Measurements from ENCODE around the gene FOLH1.
"Not testable (repeated sequence)": the region's sequence is repeated elsewhere in the genome, so short reads cannot be mapped to it uniquely, and the experiment has no call there.

FOLH1 gene

GRCh38 chr11:49208006-49208721 lies at the start of gene FOLH1:
TSS of gene FOLH1 (minus strand) at chr11:49208602. CDS start at chr11:49208409, 193 bp downstream.
- no peak within 1 kb of the TSS for H3K9ac ChIP-seq (ENCODE audit: low read length)
- H3K27ac ChIP-seq (ENCODE audit: low read depth, low read length) = no peak within 1 kb of the TSS

DNA sequence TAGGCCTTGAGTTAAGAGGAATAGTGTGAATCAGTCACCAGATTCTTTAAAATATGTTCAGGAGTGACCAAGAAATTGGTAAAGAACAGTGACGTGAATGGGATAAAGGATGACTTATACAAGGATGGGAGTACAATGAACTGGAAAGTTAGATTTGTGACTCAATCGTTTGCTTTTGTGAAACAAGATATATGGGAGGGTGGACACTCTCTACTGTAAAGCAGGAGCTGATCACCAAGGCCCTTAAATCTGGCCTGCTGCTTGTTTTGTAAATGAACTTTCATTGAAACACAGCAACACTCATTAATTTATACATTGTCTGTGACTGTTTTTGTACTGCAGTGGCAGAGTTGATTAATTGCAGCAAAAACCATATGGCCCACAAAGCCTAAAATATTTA lies 46.7 kb upstream of the FOLH1 start:
- not testable (repeated sequence) for H3K4me3 ChIP-seq (ENCODE audit: low read length); H3K27ac ChIP-seq (ENCODE audit: low read depth, low read length); H3K9ac ChIP-seq (ENCODE audit: low read length); H3K27me3 ChIP-seq (ENCODE audit: control insufficient read depth, insufficient read depth, low read length); H3K36me3 ChIP-seq (ENCODE audit: control insufficient read depth, insufficient read depth, low read length); H3K4me1 ChIP-seq (ENCODE audit: control insufficient read depth, insufficient read depth, low read length)

More at GRCh38 chr11:49208006-49208721, at the start of gene FOLH1:
- no peaks in the 10 kb centered on the region for H3K36me3 ChIP-seq (ENCODE audit: control insufficient read depth, insufficient read depth, low read length)
- H3K27me3 ChIP-seq (ENCODE audit: control insufficient read depth, insufficient read depth, low read length) = no peaks in the 10 kb centered on the region
- H3K4me1 ChIP-seq (ENCODE audit: control insufficient read depth, insufficient read depth, low read length) = no peaks in the 10 kb centered on the region
- H3K4me3 ChIP-seq (ENCODE audit: low read length) = peak within 1 kb of the TSS; percentile 57

GRCh38 chr11:49251212-49251611 lies 42.8 kb upstream of the FOLH1 start:
- not testable (repeated sequence) for H3K27me3 ChIP-seq (ENCODE audit: control insufficient read depth, insufficient read depth, low read length); H3K4me1 ChIP-seq (ENCODE audit: control insufficient read depth, insufficient read depth, low read length); H3K9ac ChIP-seq (ENCODE audit: low read length); H3K4me3 ChIP-seq (ENCODE audit: low read length); H3K36me3 ChIP-seq (ENCODE audit: control insufficient read depth, insufficient read depth, low read length); H3K27ac ChIP-seq (ENCODE audit: low read depth, low read length)

- not testable (repeated sequence) for H3K27me3 ChIP-seq (ENCODE audit: control insufficient read depth, insufficient read depth, low read length); H3K27ac ChIP-seq (ENCODE audit: low read depth, low read length); H3K4me3 ChIP-seq (ENCODE audit: low read length)
Observed at GRCh38 chr11:49250398-49251115, 42.2 kb upstream of the FOLH1 start.

GRCh38 chr11:49249363-49249762 lies 41.0 kb upstream of the FOLH1 start:
- H3K4me1 ChIP-seq (ENCODE audit: control insufficient read depth, insufficient read depth, low read length); H3K27ac ChIP-seq (ENCODE audit: low read depth, low read length); H3K27me3 ChIP-seq (ENCODE audit: control insufficient read depth, insufficient read depth, low read length); H3K4me3 ChIP-seq (ENCODE audit: low read length); H3K36me3 ChIP-seq (ENCODE audit: control insufficient read depth, insufficient read depth, low read length); H3K9ac ChIP-seq (ENCODE audit: low read length): not testable (repeated sequence)

More at GRCh38 chr11:49250398-49251115, 42.2 kb upstream of the FOLH1 start:
- not testable (repeated sequence) for H3K36me3 ChIP-seq (ENCODE audit: control insufficient read depth, insufficient read depth, low read length); H3K4me1 ChIP-seq (ENCODE audit: control insufficient read depth, insufficient read depth, low read length); H3K9ac ChIP-seq (ENCODE audit: low read length)

GRCh38 chr11:49233685-49234084 lies 25.3 kb upstream of the FOLH1 start:
- not testable (repeated sequence) for H3K4me1 ChIP-seq (ENCODE audit: control insufficient read depth, insufficient read depth, low read length); H3K27me3 ChIP-seq (ENCODE audit: control insufficient read depth, insufficient read depth, low read length); H3K9ac ChIP-seq (ENCODE audit: low read length); H3K27ac ChIP-seq (ENCODE audit: low read depth, low read length); H3K36me3 ChIP-seq (ENCODE audit: control insufficient read depth, insufficient read depth, low read length); H3K4me3 ChIP-seq (ENCODE audit: low read length)

- H3K27me3 ChIP-seq (ENCODE audit: control insufficient read depth, insufficient read depth, low read length); H3K9ac ChIP-seq (ENCODE audit: low read length); H3K4me3 ChIP-seq (ENCODE audit: low read length); H3K27ac ChIP-seq (ENCODE audit: low read depth, low read length); H3K36me3 ChIP-seq (ENCODE audit: control insufficient read depth, insufficient read depth, low read length); H3K4me1 ChIP-seq (ENCODE audit: control insufficient read depth, insufficient read depth, low read length): not testable (repeated sequence)
Observed at GRCh38 chr11:49233019-49233418, 24.6 kb upstream of the FOLH1 start.

DNA sequence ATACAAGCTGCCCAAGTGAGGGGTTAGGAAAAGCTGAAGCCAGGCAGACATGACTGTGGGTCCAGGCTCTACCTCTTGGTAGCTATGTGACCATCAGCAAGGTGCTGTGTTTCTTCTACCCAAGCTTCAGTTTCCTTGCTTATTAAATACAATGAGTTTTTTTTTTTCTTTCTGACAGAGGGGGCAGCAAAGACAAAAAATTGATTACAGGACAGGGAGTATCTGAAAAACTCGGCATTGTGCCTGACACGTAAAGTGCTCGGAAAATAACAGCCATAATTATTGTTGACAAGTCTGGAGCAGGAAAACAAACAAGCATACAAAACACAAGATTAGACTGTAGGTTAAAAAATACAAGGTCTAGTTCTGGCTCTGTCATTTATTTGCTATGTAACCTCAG lies 23.3 kb upstream of the FOLH1 start:
- not testable (repeated sequence) for H3K36me3 ChIP-seq (ENCODE audit: control insufficient read depth, insufficient read depth, low read length); H3K9ac ChIP-seq (ENCODE audit: low read length); H3K4me3 ChIP-seq (ENCODE audit: low read length); H3K27ac ChIP-seq (ENCODE audit: low read depth, low read length); H3K27me3 ChIP-seq (ENCODE audit: control insufficient read depth, insufficient read depth, low read length); H3K4me1 ChIP-seq (ENCODE audit: control insufficient read depth, insufficient read depth, low read length)

DNA sequence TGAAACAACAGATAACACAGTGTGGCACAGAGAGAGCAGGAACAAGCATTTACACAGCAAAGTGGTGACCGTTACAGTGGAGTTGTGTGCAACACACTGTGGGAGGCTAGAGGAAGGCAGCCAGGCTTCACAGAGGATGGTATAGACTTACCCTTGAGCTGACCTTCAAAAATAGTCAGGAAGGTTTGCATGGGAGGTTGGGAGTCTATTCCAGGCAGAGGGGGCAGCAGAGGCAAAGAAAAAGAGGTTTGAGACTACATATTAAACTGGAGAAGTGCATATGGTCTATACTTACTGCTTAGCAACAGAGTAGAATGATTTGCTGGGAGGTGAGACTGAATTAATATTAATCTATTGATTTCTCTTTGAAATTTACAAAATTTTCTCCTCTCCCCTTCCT lies 22.1 kb upstream of the FOLH1 start:
- H3K36me3 ChIP-seq (ENCODE audit: control insufficient read depth, insufficient read depth, low read length); H3K27ac ChIP-seq (ENCODE audit: low read depth, low read length); H3K4me3 ChIP-seq (ENCODE audit: low read length); H3K27me3 ChIP-seq (ENCODE audit: control insufficient read depth, insufficient read depth, low read length); H3K4me1 ChIP-seq (ENCODE audit: control insufficient read depth, insufficient read depth, low read length); H3K9ac ChIP-seq (ENCODE audit: low read length): not testable (repeated sequence)

DNA sequence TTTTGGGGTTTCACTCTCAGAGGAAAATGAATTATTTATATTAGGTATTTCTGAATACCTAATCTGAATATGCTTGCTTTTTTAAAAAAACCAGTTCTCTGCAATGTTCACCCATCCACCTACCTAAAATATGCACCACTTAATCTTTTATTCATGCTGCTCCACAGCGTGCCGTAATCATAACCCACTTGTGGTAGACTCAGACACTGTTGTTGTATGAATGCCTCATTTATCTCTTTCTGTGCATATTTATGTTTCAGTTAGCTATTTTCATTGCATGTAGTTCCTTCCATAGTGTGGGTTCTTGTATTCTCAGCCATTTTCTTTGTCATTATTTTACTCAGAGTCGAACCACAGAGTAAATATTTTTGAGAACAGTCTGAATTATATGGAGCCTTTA lies 21.6 kb upstream of the FOLH1 start:
- not testable (repeated sequence) for H3K4me3 ChIP-seq (ENCODE audit: low read length); H3K9ac ChIP-seq (ENCODE audit: low read length); H3K27me3 ChIP-seq (ENCODE audit: control insufficient read depth, insufficient read depth, low read length); H3K27ac ChIP-seq (ENCODE audit: low read depth, low read length); H3K36me3 ChIP-seq (ENCODE audit: control insufficient read depth, insufficient read depth, low read length); H3K4me1 ChIP-seq (ENCODE audit: control insufficient read depth, insufficient read depth, low read length)

DNA sequence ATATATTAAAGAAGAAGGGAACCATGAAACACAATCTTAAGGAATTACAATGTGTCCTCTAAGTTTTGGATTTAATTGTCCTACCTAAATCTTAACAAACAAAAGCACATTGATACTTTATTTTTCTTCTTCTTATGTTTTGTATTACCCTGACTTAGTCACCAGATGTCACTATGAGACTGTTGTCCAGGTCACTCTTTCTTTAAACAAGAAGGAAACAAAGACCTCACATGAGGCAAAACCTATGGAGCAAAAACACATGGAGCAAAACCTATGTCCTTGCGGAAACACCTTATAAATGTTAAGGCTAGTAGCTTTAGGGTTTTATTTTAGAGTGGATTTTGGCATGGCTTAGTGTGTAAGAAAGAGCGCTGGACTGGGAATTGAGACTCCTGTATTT lies 20.7 kb upstream of the FOLH1 start:
- H3K36me3 ChIP-seq (ENCODE audit: control insufficient read depth, insufficient read depth, low read length); H3K27ac ChIP-seq (ENCODE audit: low read depth, low read length); H3K4me1 ChIP-seq (ENCODE audit: control insufficient read depth, insufficient read depth, low read length); H3K9ac ChIP-seq (ENCODE audit: low read length); H3K4me3 ChIP-seq (ENCODE audit: low read length); H3K27me3 ChIP-seq (ENCODE audit: control insufficient read depth, insufficient read depth, low read length): not testable (repeated sequence)

GRCh38 chr11:49225255-49225785 lies 16.9 kb upstream of the FOLH1 start:
- H3K27ac ChIP-seq (ENCODE audit: low read depth, low read length); H3K9ac ChIP-seq (ENCODE audit: low read length); H3K36me3 ChIP-seq (ENCODE audit: control insufficient read depth, insufficient read depth, low read length); H3K4me3 ChIP-seq (ENCODE audit: low read length); H3K4me1 ChIP-seq (ENCODE audit: control insufficient read depth, insufficient read depth, low read length); H3K27me3 ChIP-seq (ENCODE audit: control insufficient read depth, insufficient read depth, low read length): not testable (repeated sequence)

DNA sequence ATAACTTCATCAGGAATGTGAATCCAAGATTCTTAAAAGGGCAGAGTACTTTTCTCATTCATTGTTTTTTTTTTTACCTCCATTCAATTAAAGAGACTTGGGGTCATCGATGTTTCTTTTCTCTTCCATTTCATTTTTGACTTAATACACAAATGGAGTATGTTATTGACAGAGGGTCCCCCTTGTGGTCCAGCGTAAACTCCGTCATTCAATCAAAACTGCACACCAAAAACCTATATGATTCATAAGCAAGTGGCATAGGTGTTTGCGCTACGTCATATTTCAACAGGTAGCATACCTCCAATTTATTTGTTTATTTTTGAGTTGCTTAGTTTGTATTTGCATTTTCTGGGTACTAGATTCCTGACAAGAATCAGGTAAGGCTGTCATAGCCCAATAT lies 12.7 kb upstream of the FOLH1 start:
- Histone ChIP-seq H3K27ac (ENCODE audit: low read depth, low read length) (no peak overlapping the region), H3K27me3 (ENCODE audit: control insufficient read depth, insufficient read depth, low read length) (no peaks in the 10 kb centered on the region)

More for the DNA sequence above, 12.7 kb upstream of the FOLH1 start:
- Histone ChIP-seq H3K9ac (ENCODE audit: low read length) (no peak overlapping the region), H3K4me1 (ENCODE audit: control insufficient read depth, insufficient read depth, low read length) (no peaks in the 10 kb centered on the region), H3K4me3 (ENCODE audit: low read length) (no peak overlapping the region), H3K36me3 (ENCODE audit: control insufficient read depth, insufficient read depth, low read length) (no peaks in the 10 kb centered on the region)
